Osteocyte (in vitro differentiated cells): ENCODE data around the gene COPZ1. TPM values are rescaled to one million over a fixed set of nuclear protein-coding genes. Genes with fewer than 3 reads are reported as not detected.

ENCODE experiments used
- DNase-seq: peaks from one replicate; pipeline ENCODE4 v3.0.0; 2021; ENCODE audit warnings: mixed read lengths; ENCODE audit not compliant: unreplicated experiment; ENCODE audit errors: extremely low spot score
- H3K27ac Mint-ChIP-seq: one replicate; pipeline ENCODE4 v1.8.0; 2021; ENCODE audit warnings: mild to moderate bottlenecking, mixed read lengths; ENCODE audit not compliant: unreplicated experiment
- H3K27me3 Mint-ChIP-seq: one replicate; pipeline ENCODE4 v1.8.0; 2021; ENCODE audit warnings: mixed read lengths; ENCODE audit not compliant: unreplicated experiment
- H3K36me3 Mint-ChIP-seq: one replicate; pipeline ENCODE4 v1.8.0; 2021; ENCODE audit warnings: mixed read lengths; ENCODE audit not compliant: unreplicated experiment
- H3K4me1 Mint-ChIP-seq: one replicate; pipeline ENCODE4 v1.8.0; 2021; ENCODE audit warnings: mixed read lengths; ENCODE audit not compliant: unreplicated experiment
- H3K4me3 Mint-ChIP-seq: one replicate; pipeline ENCODE4 v1.8.0; 2021; ENCODE audit warnings: mild to moderate bottlenecking, moderate library complexity, mixed read lengths; ENCODE audit not compliant: unreplicated experiment
- H3K9me3 Mint-ChIP-seq: one replicate; pipeline ENCODE4 v1.8.0; 2021; ENCODE audit warnings: mixed read lengths; ENCODE audit not compliant: unreplicated experiment
- CTCF ChIP-seq: fragments of 200-600 bp; sonication (generic); IDR thresholded peaks from 2 replicates; pipeline ENCODE4 v1.5.0; 2021; ENCODE audit warnings: antibody characterized with exemption, mild to moderate bottlenecking, moderate library complexity
- total RNA-seq: library from RNA; stranded (reverse); gene quantifications from 2 replicates; pipeline ENCODE4 v1.2.1, GENCODE V29; 2021

The COPZ1 gene
- total RNA-seq, 1 donor from 2014 or later: 136 TPM

GRCh38 chr12:54394281-54394719 is 69.4 kb downstream of the COPZ1 start:
- no peaks in the 10 kb centered on the region for H3K9me3 Mint-ChIP-seq
- H3K4me3 Mint-ChIP-seq: no peak overlapping the region
- peak; percentile 78 for TF ChIP-seq CTCF
- H3K27me3 Mint-ChIP-seq: no peaks in the 10 kb centered on the region
- no peak for DNase-seq
- peaks cover 5% of the 10 kb centered on the region for H3K4me1 Mint-ChIP-seq
- no peak overlapping the region for H3K27ac Mint-ChIP-seq
- peaks cover 25% of the 10 kb centered on the region for H3K36me3 Mint-ChIP-seq

- no peak overlapping the region for H3K4me3 Mint-ChIP-seq
- no peak for TF ChIP-seq CTCF
- no peak for DNase-seq
- no peaks in the 10 kb centered on the region for H3K27me3 Mint-ChIP-seq
- H3K36me3 Mint-ChIP-seq: peaks cover 27% of the 10 kb centered on the region
- H3K27ac Mint-ChIP-seq: no peak overlapping the region
- peaks cover 5% of the 10 kb centered on the region for H3K4me1 Mint-ChIP-seq
- H3K9me3 Mint-ChIP-seq: no peaks in the 10 kb centered on the region
These were observed 70.1 kb downstream of the COPZ1 start for GRCh38 chr12:54394986-54395385.

- Mint-ChIP-seq H3K4me3 (no peak overlapping the region), H3K36me3 (peaks cover 27% of the 10 kb centered on the region), H3K4me1 (peaks cover 5% of the 10 kb centered on the region), H3K9me3 (no peaks in the 10 kb centered on the region), H3K27me3 (no peaks in the 10 kb centered on the region), H3K27ac (no peak overlapping the region)
- no peak for TF ChIP-seq CTCF
- no peak for DNase-seq
These were observed 70.6 kb downstream of the COPZ1 start for GRCh38 chr12:54395545-54395944.

- Mint-ChIP-seq H3K4me3 (no peak overlapping the region), H3K4me1 (no peaks in the 10 kb centered on the region), H3K27ac (no peak overlapping the region)
These were observed 72.2 kb downstream of the COPZ1 start for GRCh38 chr12:54397157-54397556.

GRCh38 chr12:54398218-54398617 is 73.3 kb downstream of the COPZ1 start:
- H3K4me1 Mint-ChIP-seq: no peaks in the 10 kb centered on the region
- no peak overlapping the region for H3K27ac Mint-ChIP-seq
- H3K4me3 Mint-ChIP-seq: no peak overlapping the region
- no peaks in the 10 kb centered on the region for H3K27me3 Mint-ChIP-seq
- H3K9me3 Mint-ChIP-seq: no peaks in the 10 kb centered on the region
- no peak for DNase-seq
- TF ChIP-seq CTCF: no peak
- H3K36me3 Mint-ChIP-seq: peaks cover 43% of the 10 kb centered on the region

More at GRCh38 chr12:54397157-54397556, 72.2 kb downstream of the COPZ1 start:
- no peaks in the 10 kb centered on the region for H3K27me3 Mint-ChIP-seq
- no peak for TF ChIP-seq CTCF
- no peak for DNase-seq
- H3K36me3 Mint-ChIP-seq: peaks cover 36% of the 10 kb centered on the region
- H3K9me3 Mint-ChIP-seq: no peaks in the 10 kb centered on the region
